Measurements from ENCODE around the gene EXOC5. TPM values are rescaled to one million over a fixed set of nuclear protein-coding genes. Genes with fewer than 3 reads are reported as not detected.

Gene EXOC5
- polyA plus RNA-seq, 1 donor from 2014 or later = 138 TPM

GRCh38 chr14:57287745-57288144 lies 19.0 kb upstream of the EXOC5 start:
- H3K9me2 ChIP-seq (ENCODE audit: insufficient read depth, low read length) = no peaks in the 10 kb centered on the region
- H3K79me2 ChIP-seq (replicated peaks; ENCODE audit: insufficient read depth, low read length) = no peaks in the 10 kb centered on the region
- TF ChIP-seq CTCF (IDR thresholded peaks at IDR 0.05; ENCODE audit: poor library complexity, severe bottlenecking) (no peak), MXI1 (conservative IDR thresholded peaks at IDR 0.05; ENCODE audit: poor library complexity, severe bottlenecking) (no peak)
- no peak overlapping the region for H3K27ac ChIP-seq (ENCODE audit: low read length)
- no peak overlapping the region for H3K4me2 ChIP-seq (ENCODE audit: low read length)
- no peaks in the 10 kb centered on the region for H3F3A ChIP-seq (ENCODE audit: insufficient read depth, low read length, poor library complexity, severe bottlenecking)
- peaks cover 11% of the 10 kb centered on the region for H3K36me3 ChIP-seq (ENCODE audit: insufficient read depth, low read length)
- H3K4me3 ChIP-seq (ENCODE audit: low read length) = no peak overlapping the region
- no peaks in the 10 kb centered on the region for H3K9me3 ChIP-seq (ENCODE audit: low read length)
- H3K9ac ChIP-seq (ENCODE audit: low read length) = no peak overlapping the region
- no peaks in the 10 kb centered on the region for H3K27me3 ChIP-seq (ENCODE audit: insufficient read depth, low read depth, low read length)
- no peak overlapping the region for H2AFZ ChIP-seq (ENCODE audit: low read depth, low read length)
- H4K20me1 ChIP-seq (ENCODE audit: insufficient read depth) = no peaks in the 10 kb centered on the region

GRCh38 chr14:57277062-57277461 lies 8.4 kb upstream of the EXOC5 start:
- no peak overlapping the region for H3K4me3 ChIP-seq (ENCODE audit: low read length)
- TF ChIP-seq RAD21 (conservative IDR thresholded peaks at IDR 0.05) = no peak
- no peak for TF ChIP-seq EP300 (conservative IDR thresholded peaks at IDR 0.05; ENCODE audit: poor library complexity, severe bottlenecking)
- TF ChIP-seq SMC3 (conservative IDR thresholded peaks at IDR 0.05; ENCODE audit: poor library complexity) = no peak
- no peak for TF ChIP-seq TAF1 (IDR thresholded peaks at IDR 0.05; ENCODE audit: low read depth)
- no peak for TF ChIP-seq MXI1 (conservative IDR thresholded peaks at IDR 0.05; ENCODE audit: poor library complexity, severe bottlenecking)
- TF ChIP-seq EZH2 (IDR thresholded peaks at IDR 0.05; ENCODE audit: borderline replicate concordance, insufficient read depth, low read length, poor library complexity, severe bottlenecking) = no peak
- no peak for TF ChIP-seq REST (IDR thresholded peaks at IDR 0.05; ENCODE audit: borderline replicate concordance)
- H2AFZ ChIP-seq (ENCODE audit: low read depth, low read length) = no peak overlapping the region
- no peaks in the 10 kb centered on the region for H3K9me2 ChIP-seq (ENCODE audit: insufficient read depth, low read length)
- no peaks in the 10 kb centered on the region for H3K36me3 ChIP-seq (ENCODE audit: insufficient read depth, low read length)
- H3K27me3 ChIP-seq (ENCODE audit: insufficient read depth, low read depth, low read length) = no peaks in the 10 kb centered on the region
- no peaks in the 10 kb centered on the region for H3F3A ChIP-seq (ENCODE audit: insufficient read depth, low read length, poor library complexity, severe bottlenecking)
- H3K4me2 ChIP-seq (ENCODE audit: low read length) = no peak overlapping the region
- no peaks in the 10 kb centered on the region for H3K9me3 ChIP-seq (ENCODE audit: low read length)
- H4K20me1 ChIP-seq (ENCODE audit: insufficient read depth) = no peaks in the 10 kb centered on the region
- no peak overlapping the region for H3K9ac ChIP-seq (ENCODE audit: low read length)
- peaks cover 31% of the 10 kb centered on the region for H3K79me2 ChIP-seq (replicated peaks; ENCODE audit: insufficient read depth, low read length)
- H3K27ac ChIP-seq (ENCODE audit: low read length) = no peak overlapping the region
